GM21360 (cell line): Measurements from ENCODE around the gene DIAPH2.

Experiments
- ATAC-seq: cut with Tn5 transposase; IDR thresholded peaks from one replicate; pipeline ENCODE4 v1.9.1; 2021; ENCODE audit warnings: mild to moderate bottlenecking, moderate library complexity; ENCODE audit not compliant: unreplicated experiment

The DIAPH2 gene

DNA sequence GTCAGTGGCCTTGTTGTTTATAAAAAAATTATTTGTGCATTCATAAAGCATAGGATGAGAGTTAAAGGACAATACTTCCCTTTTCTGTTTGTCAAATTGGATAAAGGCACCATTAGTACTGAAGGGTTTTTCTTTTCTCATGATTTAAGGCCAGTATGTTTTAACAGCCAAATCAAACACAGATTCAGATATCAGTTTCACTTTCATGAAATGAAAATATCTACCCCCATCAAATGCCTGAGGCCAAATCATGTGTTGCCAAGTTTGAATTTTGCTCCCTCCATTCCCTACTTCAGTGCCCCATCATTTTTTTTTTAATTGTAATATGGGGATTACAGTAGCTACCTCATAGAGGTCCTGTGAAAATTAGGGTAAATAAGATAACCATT lies 944.9 kb downstream of the DIAPH2 start:
- no peak for ATAC-seq

DNA sequence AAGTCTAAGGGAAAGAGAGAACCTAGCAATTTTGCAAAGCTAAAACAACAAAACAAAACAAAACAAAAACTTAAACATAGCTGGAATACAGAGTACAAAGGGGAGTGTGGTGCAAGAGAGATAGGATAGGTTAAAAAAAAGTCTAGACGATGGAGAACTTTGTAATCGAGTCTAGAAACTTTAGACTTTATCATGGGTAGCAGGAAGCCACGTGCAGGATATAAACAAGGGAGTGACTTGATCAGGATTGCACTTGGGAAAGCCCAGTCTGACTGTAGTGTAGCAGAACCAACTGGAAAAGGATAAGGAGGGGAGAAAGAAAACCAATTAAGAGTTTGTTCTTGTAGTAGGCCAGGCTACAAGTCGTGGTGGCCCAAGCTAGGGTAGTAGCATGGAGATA lies 949.2 kb downstream of the DIAPH2 start:
- no peak for ATAC-seq

DNA sequence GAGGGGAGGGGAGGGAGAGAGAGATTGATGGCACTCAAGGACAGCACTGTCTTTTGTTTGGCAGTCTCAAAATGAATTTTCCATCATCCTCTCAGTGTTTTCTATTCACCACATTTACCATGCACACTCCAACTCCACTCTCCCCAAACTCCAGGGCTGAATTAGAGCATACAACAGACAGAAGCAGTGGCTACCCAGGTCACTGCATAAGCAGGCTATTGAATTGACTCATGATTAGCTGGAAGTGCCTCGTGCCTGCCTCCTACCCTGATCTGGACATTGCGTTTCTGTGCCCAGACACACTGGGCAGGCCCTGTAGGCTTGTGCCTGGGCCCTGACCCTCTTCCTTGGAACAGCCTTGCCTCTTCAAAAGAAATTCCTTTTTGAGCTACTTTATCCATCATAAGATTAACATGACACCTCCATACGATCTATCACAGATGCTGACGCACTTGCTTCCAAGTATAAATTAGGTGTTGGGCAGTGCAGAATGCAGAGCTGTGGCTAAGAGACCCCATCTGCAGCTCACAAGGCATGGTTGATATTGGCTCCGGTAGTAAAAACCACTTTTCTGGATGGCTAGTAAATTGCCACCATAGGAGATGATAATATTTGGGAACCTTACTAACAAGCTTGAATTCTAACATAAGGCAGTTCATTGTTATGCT lies 952.0 kb downstream of the DIAPH2 start:
- no peak for ATAC-seq

DNA sequence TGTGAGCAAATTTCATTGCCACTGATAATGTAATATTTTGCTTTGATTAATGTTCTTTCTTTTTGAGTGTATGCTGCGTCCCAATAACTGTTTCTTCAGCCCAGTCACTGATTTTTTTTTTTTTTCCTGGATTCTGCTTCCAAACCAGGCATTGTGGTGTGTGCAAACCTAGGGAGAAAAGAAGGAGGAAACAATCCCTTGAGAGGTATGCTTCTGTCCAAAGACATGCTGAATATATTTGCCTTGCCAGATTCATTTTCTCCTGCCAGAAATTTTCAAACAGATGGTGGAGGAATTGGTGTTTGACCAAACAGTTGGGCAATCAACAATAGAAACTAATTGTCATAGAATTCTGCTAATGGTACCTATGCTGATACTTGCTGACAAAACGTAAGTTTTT lies 952.6 kb downstream of the DIAPH2 start:
- no peak for ATAC-seq

DNA sequence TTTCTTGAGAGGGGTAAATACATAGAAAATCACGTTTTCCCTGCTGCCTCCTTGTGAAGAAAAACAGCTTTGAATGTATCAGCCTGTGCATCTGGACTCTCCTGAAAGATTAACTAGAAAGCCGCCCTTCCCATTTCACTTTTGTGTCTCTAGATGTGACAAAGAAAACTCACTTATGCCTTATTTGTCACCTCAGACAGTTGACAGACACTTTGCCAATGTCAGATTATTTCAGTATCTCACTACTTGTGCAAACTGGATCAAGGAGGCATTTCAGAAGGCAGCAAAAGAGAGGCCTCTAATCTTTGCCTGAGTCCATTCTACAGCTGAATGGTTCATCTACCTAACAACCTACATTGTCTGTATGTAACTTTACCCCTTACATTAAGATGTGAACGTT lies 954.0 kb downstream of the DIAPH2 start:
- ATAC-seq, result no peak

DNA sequence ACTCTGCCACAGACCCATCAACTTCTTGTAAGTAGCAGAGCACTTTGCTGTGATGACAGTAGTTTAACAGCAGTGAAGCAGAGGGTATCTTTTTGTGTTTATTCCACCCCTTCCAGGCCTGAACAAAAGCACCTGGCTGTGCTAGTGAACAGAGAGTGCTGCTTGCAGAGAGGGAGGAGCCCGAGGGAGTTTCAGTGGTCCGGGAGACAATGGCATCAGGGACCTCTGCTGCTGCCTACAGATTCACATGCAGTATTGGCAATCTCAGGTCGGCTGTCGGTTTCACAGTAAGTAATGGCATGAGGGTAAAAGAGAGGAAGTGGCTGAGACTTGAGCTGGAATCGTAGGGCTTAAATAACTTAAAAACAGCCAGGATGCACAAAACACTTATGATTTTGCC lies 954.9 kb downstream of the DIAPH2 start:
- ATAC-seq, result peak; percentile 69
